HG03108 (cell line): ENCODE measurements around the gene C1orf50.
"Not testable (repeated sequence)": the region's sequence is repeated elsewhere in the genome, so short reads cannot be mapped to it uniquely, and the experiment has no call there.

Experiments
- ATAC-seq: cut with Tn5 transposase; IDR thresholded peaks from one replicate; pipeline ENCODE4 v1.9.1; 2021; ENCODE audit warnings: moderate library complexity; ENCODE audit not compliant: unreplicated experiment

The C1orf50 gene

GRCh38 chr1:42797414-42797813, 30.4 kb downstream of the C1orf50 start:
- ATAC-seq, result no peak

GRCh38 chr1:42797979-42798378, 30.9 kb downstream of the C1orf50 start:
- no peak for ATAC-seq

- no peak for ATAC-seq
Measured at GRCh38 chr1:42801832-42802473, 34.9 kb downstream of the C1orf50 start.

GRCh38 chr1:42806171-42806570, 39.1 kb downstream of the C1orf50 start:
- ATAC-seq, result no peak

GRCh38 chr1:42806593-42806992, 39.5 kb downstream of the C1orf50 start:
- no peak for ATAC-seq

- ATAC-seq, result no peak
Measured at GRCh38 chr1:42807056-42807668, 40.1 kb downstream of the C1orf50 start.

- not testable (repeated sequence) for ATAC-seq
Measured at GRCh38 chr1:42814815-42815214, 47.8 kb downstream of the C1orf50 start.

- no peak for ATAC-seq
Measured at GRCh38 chr1:42815941-42816584, 49.0 kb downstream of the C1orf50 start.

GRCh38 chr1:42816585-42817439, 49.8 kb downstream of the C1orf50 start, which contains the start of the genes ERMAP and SVBP:
ERMAP (plus strand) TSS chr1:42817122; CDS start chr1:42830449, 13,327 bp downstream.
SVBP (minus strand) TSS chr1:42817397; CDS start chr1:42816544, 853 bp downstream.
- ATAC-seq, result peak; percentile 80

- no peak for ATAC-seq
Measured at GRCh38 chr1:42817440-42817767, 50.4 kb downstream of the C1orf50 start.

GRCh38 chr1:42817976-42818375, 50.9 kb downstream of the C1orf50 start:
- no peak for ATAC-seq

GRCh38 chr1:42820813-42821212, 53.8 kb downstream of the C1orf50 start:
- ATAC-seq, result no peak

- no peak for ATAC-seq
Measured at GRCh38 chr1:42821690-42822089, 54.6 kb downstream of the C1orf50 start.

GRCh38 chr1:42822800-42823392, 55.8 kb downstream of the C1orf50 start:
- ATAC-seq, result no peak

- ATAC-seq, result no peak
Measured at GRCh38 chr1:42824481-42825035, 57.5 kb downstream of the C1orf50 start.

- ATAC-seq, result no peak
Measured at GRCh38 chr1:42825036-42825851, 58.2 kb downstream of the C1orf50 start.
